HG03025 (cell line): ENCODE results near the gene CDC20.
"Not testable (repeated sequence)": the region's sequence is repeated elsewhere in the genome, so short reads cannot be mapped to it uniquely, and the experiment has no call there.

Source experiments
- ATAC-seq: cut with Tn5 transposase; IDR thresholded peaks from one replicate; pipeline ENCODE4 v1.9.1; 2021; ENCODE audit warnings: mild to moderate bottlenecking, moderate library complexity; ENCODE audit not compliant: unreplicated experiment, low FRiP score

Gene CDC20

DNA sequence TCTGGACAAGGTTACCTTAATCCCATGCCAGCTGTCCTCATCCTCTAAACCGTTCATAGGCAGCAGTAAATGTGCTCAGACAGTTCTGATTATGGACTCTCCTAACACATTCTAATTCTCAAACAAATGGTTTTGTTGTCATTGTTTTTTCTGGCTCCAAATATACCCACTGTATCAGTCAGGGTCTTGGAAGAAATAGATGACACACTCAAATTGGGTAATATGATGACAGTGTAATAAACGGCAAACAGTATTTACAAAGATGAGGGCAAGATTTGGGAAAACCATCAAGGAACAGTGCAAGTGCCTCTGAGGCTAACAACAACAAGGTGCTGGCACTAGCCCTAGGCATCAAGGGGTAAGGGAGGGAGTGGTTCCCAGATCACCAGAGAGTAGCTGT lies 4.3 kb upstream of the CDC20 start:
- ATAC-seq: no peak

DNA sequence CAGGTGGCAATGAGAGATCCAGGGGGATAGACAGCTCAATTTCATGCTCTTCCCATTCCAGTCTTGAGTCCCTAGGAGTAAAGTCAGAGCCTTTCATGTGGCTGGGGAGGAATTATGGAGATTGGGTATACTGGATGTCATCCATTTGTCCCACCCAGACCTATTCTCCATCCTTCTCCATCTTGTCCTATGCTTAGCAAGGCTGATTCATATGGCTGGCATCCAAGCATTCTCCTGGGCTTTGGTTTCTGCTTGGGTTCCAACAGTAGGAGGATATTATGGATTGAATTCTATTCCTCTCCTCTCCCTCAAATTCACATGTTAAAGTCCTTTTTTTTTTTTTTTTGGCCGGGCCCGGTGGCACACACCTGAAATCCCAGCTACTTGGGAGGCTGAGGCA lies 3.8 kb upstream of the CDC20 start:
- ATAC-seq: no peak

DNA sequence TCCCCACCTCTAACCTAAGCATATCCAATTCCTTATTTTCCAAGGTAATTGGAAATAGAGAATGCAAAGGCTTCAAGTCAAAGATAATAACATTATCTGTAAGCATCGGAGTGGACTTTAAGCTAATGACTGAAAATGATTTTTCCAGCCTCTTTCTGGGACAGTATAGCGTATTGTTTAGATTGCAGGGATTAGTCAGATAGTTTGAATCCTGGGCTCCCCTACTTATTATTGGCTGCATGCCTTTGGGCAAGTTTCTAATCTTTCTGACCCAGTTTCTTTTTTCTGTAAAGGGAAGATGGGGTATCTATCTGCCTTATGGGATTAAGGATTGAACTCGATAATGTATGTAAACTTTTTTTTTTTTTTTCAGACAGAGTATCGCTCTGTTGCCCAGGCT lies 1.5 kb upstream of the CDC20 start:
- no peak for ATAC-seq

DNA sequence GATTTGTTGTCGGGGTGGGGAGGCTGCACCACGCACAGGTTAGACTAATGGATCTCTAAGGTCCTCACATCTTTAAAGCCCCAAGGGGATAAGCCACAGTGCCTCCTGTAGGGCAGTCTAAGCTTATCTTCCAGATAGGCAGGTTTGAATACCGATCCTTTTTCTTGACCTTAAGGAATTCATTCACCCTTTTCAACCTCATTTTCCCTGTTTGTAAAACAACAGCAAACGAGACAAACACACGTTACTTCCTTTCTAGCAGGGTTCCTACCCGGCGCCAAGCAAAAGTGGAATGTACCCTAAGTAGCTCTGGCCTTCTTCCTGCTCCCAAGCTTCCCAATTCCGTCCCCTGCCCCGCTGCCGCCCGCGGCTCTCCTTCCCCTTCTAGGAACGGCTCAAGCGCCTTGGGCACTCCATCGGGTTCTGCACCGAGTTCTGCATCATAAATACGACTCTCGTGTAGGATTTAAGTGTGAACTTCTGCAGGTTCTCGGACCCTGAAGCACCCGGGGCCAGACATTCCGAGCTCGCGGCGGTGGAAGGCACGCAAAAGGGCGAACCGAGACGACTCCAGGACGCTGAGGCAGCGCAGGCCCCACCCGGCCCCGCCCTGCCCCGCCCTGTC lies 548 bp upstream of the CDC20 start:
- ATAC-seq: no peak

GRCh38 chr1:43359696-43360095 lies 915 bp downstream of the CDC20 start:
- no peak for ATAC-seq

GRCh38 chr1:43360616-43361015 lies 1.8 kb downstream of the CDC20 start:
- no peak for ATAC-seq

DNA sequence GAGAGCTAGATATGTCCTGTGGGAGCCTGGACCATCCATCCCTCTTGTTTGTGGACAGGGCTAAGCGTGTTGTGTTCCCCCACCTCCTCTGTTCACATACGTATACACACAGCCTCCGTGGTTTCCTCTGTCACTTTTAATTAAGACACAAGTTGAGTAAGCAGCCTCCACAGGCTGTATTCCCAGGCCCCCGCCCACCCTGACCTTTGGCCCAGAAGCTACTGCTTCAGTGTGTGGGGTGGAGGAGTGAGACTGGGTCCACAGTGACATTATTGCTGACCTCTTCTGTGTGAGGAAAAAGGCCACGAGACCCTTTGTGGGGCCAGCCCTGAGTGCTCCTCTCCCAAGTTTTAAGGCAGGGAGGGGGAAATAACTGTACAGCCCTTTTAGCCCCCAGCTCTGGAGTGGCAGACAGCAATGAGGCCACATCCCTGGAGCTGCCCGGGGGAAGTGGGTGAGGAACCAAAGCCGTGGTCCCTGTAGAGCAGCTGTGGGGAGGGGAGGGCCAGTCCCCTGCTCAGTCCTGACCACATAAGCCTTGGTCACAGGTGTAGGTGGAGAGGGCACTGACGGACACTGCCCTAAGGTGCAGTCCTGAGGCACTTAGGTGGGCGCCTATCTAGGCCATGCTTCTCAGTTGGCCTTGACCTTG lies 4.6 kb downstream of the CDC20 start:
- no peak for ATAC-seq

- ATAC-seq: no peak
Observed at GRCh38 chr1:43363935-43364525, 5.2 kb downstream of the CDC20 start.

DNA sequence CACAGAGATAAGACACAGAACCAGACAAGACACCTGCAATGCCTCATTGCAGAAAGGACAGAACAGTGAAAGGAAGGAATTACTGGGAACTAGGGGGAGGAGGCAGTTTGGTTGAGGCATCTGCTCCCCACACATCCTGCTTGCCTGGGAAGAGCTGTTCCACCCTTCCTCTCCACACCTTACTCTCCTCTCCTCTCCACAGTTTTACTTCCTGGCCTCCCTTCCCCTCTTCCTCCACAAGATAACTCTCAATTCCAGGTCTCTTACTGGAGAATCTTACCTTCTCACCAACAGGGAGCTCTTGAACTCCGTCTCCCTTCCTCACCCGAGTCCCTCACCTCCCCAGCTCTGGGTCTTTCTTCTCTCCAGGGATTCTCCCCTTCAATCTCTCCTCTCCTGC lies 6.9 kb downstream of the CDC20 start:
- no peak for ATAC-seq

DNA sequence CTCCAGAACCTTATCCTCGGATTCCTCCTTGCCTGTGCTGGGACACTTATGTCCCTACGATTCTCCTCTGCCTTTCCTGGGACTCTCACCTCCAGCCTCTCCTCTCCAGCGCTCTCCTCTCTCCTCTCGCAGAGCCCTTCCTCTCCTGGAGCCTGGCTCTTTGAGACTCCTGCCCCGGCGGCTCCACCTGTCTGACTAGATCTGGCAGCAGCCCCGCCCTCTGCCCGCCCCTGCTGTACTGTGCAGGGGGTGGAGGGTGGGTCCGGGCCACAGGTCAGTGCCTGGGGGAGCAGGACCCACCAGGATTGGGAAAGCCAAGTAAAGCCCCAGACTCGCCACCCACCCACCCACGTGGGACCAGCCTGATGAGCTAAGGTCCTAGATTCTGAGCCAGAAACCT lies 7.4 kb downstream of the CDC20 start:
- ATAC-seq: no peak

- ATAC-seq: no peak
Observed at GRCh38 chr1:43366601-43367025, 7.8 kb downstream of the CDC20 start.

DNA sequence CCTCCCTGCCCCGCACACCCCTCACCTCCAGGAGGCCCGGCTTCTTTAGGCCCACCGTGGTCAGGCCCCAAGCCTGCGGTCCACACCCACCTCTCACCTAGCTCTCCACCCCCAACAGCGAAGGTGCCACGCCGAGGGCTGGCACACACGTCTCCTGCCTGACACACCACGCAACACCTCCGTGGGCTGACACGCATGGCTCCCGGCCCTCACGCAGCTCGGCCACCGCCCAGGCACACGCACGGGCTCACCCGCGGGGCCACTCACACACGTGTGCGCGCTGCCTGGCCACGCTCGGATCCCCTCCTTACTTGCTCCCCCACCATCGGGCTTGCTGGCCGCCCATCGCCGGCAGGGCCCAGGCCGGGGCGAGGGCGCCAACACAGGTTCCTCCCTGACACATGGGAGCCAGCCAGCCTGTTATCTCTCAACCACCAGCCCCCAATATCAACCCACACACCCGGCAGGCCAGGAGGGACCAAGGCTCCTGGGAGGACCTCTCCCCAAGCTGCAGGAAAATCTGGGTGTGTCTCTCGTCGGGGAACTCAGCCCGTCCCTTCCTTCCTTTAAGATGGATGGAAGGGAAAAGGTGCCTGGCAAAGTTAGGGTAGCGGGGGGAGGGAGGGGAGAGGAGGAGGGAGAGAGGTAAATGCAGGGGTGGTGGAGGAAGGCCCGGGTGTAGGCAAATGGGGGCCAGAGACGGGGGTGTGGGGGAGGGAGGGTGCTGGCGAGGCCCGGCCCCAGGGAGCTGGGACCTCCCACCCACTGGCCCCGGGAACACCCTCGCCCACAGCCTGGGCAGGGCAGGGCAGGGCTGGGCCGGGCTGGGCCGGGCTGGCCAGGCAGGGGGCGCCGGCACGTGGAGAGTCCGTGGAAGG lies 8.5 kb downstream of the CDC20 start:
- peak; percentile 39 for ATAC-seq

DNA sequence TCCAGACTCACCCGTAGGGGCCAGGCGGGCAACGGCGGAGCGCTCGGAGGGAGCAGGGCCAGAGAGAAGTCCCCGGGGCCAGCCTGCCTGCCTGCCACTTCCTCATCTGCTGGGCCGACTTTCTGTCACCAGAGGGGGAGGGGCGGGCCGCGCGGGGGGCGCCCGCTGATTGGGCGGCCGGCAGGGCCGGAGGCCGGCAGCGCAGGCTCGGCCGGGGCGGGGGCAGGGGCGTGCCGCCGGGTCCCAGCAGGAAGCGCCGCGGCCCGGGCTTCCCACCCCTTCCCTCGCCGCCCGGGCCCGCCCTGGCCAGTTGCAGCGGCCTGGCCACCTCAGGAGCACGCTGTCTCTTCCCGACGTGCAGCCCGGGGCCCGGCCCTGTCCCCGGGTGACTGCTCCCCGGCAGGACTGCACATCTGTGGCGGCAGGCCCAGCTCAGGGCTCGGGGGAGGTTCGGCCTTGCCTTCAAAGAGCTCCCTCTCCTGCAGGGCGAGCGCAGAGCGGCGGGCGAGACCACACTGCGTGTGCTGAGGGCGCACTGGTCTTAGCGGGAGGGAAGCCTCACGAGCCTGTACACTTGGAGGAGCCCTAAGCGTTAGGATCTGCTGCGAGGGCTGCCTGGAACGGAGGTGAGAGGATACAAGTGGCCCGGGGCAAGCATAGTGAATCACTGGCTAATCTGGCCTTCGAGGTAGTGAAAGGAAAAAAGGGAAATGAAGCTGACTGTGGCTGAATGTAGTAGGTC lies 9.3 kb downstream of the CDC20 start, which contains the start of gene ELOVL1:
Gene ELOVL1, minus strand, starts transcription at position 108 of the 742 bp plus-strand sequence. CDS start 2,402 bp downstream, outside the sequence.
- ATAC-seq: peak; percentile 76

- no peak for ATAC-seq
Observed at GRCh38 chr1:43368646-43369020, 9.9 kb downstream of the CDC20 start.

DNA sequence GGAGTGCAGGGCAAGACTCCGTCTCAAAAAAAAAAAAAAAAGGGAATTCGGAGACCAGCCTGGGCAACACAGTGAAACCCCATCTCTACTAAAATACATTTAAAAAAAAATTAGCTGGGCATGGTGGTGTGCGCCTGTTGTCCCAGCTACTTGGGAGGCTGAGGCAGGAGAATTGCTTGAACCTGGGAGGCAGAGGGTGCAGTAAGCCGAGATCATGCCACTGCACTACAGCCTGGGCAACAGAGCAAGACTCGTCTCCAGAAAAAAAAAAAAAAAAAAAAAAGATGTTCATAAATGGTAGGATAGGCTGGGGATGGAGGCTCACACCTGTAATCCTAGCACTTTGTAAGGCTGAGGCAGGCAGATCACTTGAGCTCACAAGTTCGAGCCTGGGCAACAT lies 11.0 kb downstream of the CDC20 start:
- ATAC-seq: not testable (repeated sequence)

GRCh38 chr1:43370564-43370963 lies 11.8 kb downstream of the CDC20 start:
- no peak for ATAC-seq

- ATAC-seq: no peak
Observed at GRCh38 chr1:43372172-43372571, 13.4 kb downstream of the CDC20 start.

DNA sequence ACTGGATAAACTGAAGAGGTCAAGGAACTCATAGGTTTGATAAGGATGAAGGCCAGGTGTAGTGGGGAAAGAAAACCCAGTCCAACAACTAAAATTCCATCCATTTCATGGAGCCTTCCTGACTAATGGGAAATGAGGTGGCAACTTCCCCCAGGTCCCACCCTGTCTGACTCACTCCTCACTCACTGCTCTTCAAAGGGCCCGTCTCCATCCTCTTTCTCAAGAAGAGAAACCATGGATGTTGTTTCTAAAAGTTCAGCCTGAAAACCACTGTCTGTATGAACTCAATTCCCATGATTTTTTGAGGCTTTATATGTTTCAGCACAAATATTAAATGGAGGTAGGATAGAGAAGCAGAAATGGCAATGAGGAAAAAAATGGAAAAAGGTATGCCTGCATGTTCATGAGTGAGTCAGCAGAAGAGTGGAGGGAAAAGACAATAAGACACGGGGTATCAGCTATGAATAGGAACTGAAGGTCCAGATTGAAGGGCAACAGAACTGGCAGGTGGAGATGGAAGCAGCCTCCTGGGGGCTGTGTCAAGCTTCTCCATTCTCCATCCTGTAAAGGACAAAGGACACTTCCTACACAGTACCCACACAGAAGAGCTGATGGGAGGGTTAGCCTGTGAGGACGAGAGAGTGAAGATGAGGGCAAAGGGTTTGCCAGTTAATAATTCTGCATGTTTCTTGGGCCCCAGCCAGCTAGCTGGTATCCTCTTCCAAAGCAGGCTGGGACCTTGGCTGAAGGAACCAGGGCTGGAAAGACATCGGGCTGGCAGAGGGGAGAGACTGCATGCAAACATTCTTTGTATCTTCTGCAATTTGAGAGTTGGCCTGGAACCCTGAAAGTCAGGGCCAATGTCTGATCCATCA lies 14.5 kb downstream of the CDC20 start:
- no peak for ATAC-seq

DNA sequence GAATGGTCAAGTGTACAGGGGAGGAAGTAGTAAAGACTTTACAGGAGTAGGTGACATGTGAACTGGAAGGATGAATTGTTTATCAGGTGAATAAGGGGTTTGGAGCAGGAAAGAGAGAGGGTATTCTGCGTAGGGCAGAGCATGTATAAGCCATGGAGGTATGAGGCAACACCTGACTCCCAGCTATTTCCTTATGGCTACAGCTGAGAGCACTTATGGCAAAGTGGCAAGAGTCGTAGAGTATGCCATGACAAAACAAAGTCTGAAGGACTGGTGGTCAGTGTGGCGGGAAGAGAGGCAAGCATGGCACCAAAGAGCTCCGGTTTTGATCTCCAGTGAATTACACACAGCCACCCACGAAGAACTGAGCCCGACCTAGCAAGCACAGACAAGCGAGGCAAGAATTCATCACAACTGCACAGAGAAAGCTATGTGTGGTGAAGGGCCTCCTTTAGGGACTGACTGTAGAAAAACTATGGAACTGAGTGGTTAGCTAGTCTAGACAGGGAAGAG lies 18.0 kb downstream of the CDC20 start:
- ATAC-seq: no peak
